ENCODE results near the gene RHOT2. TPM values are rescaled to one million over a fixed set of nuclear protein-coding genes. Genes with fewer than 3 reads are reported as not detected.
A peak's percentile ranks its signal among the peaks of the same experiment; 100 is the strongest.

RHOT2 gene
- total and polyA plus RNA-seq, 10 of the 15 experiments (the other 5 are each of a cell fraction or from before 2014, with no cell fraction given) = 3.7 to 174 (median 69.8) TPM

- TF ChIP-seq CHD2 (IDR thresholded peaks at IDR 0.05; ENCODE audit: borderline replicate concordance, low read depth, low read length) (peak; percentile 87), ZNF24 (IDR thresholded peaks at IDR 0.05) (no peak), NFIC (IDR thresholded peaks at IDR 0.05; ENCODE audit: low read depth, low read length) (no peak), ZBTB4 (CRISPR knock-in tag; IDR thresholded peaks at IDR 0.05) (no peak), REST (IDR thresholded peaks at IDR 0.05; ENCODE audit: low read depth, low read length) (no peak), ELK1 (IDR thresholded peaks at IDR 0.05; ENCODE audit: low read depth, low read length) (peak; percentile 75; the same call in 1 of the 2 replicates), MAX (IDR thresholded peaks at IDR 0.05; ENCODE audit: low read depth, low read length) (peak; percentile 90), MTA2 (IDR thresholded peaks at IDR 0.05; ENCODE audit: low read depth) (no peak), BCL11A (IDR thresholded peaks at IDR 0.05; ENCODE audit: low read depth, low read length) (no peak), NR2F1 (conservative IDR thresholded peaks at IDR 0.05) (peak; percentile 61; the same call in 1 of the 2 replicates), NFYA (IDR thresholded peaks at IDR 0.05; ENCODE audit: borderline replicate concordance, low read depth, low read length) (no peak), IKZF2 (IDR thresholded peaks at IDR 0.05) (no peak), ZBTB33 (IDR thresholded peaks at IDR 0.05) (no peak)
Measured at GRCh38 chr16:684071-684794, 16.3 kb downstream of the RHOT2 start, which contains the start of gene JMJD8 (continued).

Measured in GM12878 (cell line).